ENCODE data around the gene CNIH3. TPM values are rescaled to one million over a fixed set of nuclear protein-coding genes. Genes with fewer than 3 reads are reported as not detected.

The CNIH3 gene
- total and polyA plus RNA-seq, 2 donors (not counting 1 experiment from before 2014, with no cell fraction given), result 3.7 to 28.1 TPM

- no peak overlapping the region for H3K9ac ChIP-seq (ENCODE audit: insufficient read depth, low read length)
- H3K4me1 ChIP-seq (ENCODE audit: control insufficient read depth, extremely low read depth, insufficient read depth, low read length), result no peaks in the 10 kb centered on the region
- DNase-seq (ENCODE audit: low read depth in 2 of 2), result no peak
- H3K4me3 ChIP-seq (replicated peaks in 1 of 4; ENCODE audit: control extremely low read depth in 1 of 4, insufficient read depth in 1 of 4, low read depth in 3 of 4, low read length in 4 of 4), result no peak overlapping the region
- H3K36me3 ChIP-seq (ENCODE audit: control insufficient read depth, insufficient read depth, low read length), result no peaks in the 10 kb centered on the region
- H3K9me3 ChIP-seq (ENCODE audit: control insufficient read depth, insufficient read depth, low read depth, low read length), result no peaks in the 10 kb centered on the region
- no peaks in the 10 kb centered on the region for H4K20me1 ChIP-seq (ENCODE audit: control insufficient read depth, extremely low read depth, insufficient read depth, low read length)
- H3K27me3 ChIP-seq (ENCODE audit: control insufficient read depth, insufficient read depth, low read length), result no peaks in the 10 kb centered on the region
- H3K27ac ChIP-seq (ENCODE audit: insufficient read depth, low read length), result no peak overlapping the region
- no peak overlapping the region for H2AFZ ChIP-seq (ENCODE audit: low read length)
- no peak overlapping the region for H3K4me2 ChIP-seq (ENCODE audit: extremely low read depth, insufficient read depth, low read length)
- TF ChIP-seq EZH2 (IDR thresholded peaks at IDR 0.05; ENCODE audit: low read length, missing control alignments) (no peak), CTCF (conservative IDR thresholded peaks at IDR 0.05 in 1 of 2, IDR thresholded peaks at IDR 0.05 in 1 of 2; ENCODE audit: low read depth in 1 of 2, low read length in 2 of 2) (no peak)
- H3K79me2 ChIP-seq (ENCODE audit: control insufficient read depth, insufficient read depth, low read length), result no peaks in the 10 kb centered on the region
These were observed 32.3 kb upstream of the CNIH3 start for GRCh38 chr1:224583774-224584173.

- no peak overlapping the region for H3K4me3 ChIP-seq (replicated peaks in 1 of 4; ENCODE audit: control extremely low read depth in 1 of 4, insufficient read depth in 1 of 4, low read depth in 3 of 4, low read length in 4 of 4)
- H3K9ac ChIP-seq (ENCODE audit: insufficient read depth, low read length), result no peak overlapping the region
- no peak overlapping the region for H3K4me2 ChIP-seq (ENCODE audit: extremely low read depth, insufficient read depth, low read length)
- H3K27ac ChIP-seq (ENCODE audit: insufficient read depth, low read length), result no peak overlapping the region
- H2AFZ ChIP-seq (ENCODE audit: low read length), result no peak overlapping the region
- no peaks in the 10 kb centered on the region for H3K4me1 ChIP-seq (ENCODE audit: control insufficient read depth, extremely low read depth, insufficient read depth, low read length)
- H4K20me1 ChIP-seq (ENCODE audit: control insufficient read depth, extremely low read depth, insufficient read depth, low read length), result no peaks in the 10 kb centered on the region
- TF ChIP-seq EZH2 (IDR thresholded peaks at IDR 0.05; ENCODE audit: low read length, missing control alignments) (no peak), CTCF (conservative IDR thresholded peaks at IDR 0.05 in 1 of 2, IDR thresholded peaks at IDR 0.05 in 1 of 2; ENCODE audit: low read depth in 1 of 2, low read length in 2 of 2) (no peak)
- no peaks in the 10 kb centered on the region for H3K79me2 ChIP-seq (ENCODE audit: control insufficient read depth, insufficient read depth, low read length)
- no peaks in the 10 kb centered on the region for H3K36me3 ChIP-seq (ENCODE audit: control insufficient read depth, insufficient read depth, low read length)
- no peaks in the 10 kb centered on the region for H3K27me3 ChIP-seq (ENCODE audit: control insufficient read depth, insufficient read depth, low read length)
- no peaks in the 10 kb centered on the region for H3K9me3 ChIP-seq (ENCODE audit: control insufficient read depth, insufficient read depth, low read depth, low read length)
- DNase-seq (ENCODE audit: low read depth in 2 of 2), result no peak
These were observed 31.1 kb upstream of the CNIH3 start for GRCh38 chr1:224585051-224585450.

DNA sequence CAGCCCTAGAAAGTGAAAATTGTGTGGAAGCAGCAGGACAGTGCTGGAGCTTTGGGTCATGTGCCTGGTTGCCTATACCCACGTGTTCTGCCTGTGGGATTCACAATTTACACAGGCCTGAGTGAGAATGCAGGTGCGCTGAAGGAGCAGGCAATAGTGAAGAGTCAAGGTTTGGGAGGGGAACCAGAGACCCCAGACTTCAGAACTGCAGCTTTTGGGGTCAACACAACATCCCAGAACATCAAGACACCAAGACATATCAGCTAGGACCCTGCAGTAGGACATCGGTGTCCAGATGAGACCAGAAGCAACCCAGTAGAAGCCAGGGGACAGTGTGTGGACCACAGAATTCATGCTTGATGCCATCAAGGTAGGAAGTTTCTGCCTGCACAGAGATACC lies 29.1 kb upstream of the CNIH3 start:
- Histone ChIP-seq H3K9me3 (ENCODE audit: control insufficient read depth, insufficient read depth, low read depth, low read length) (no peaks in the 10 kb centered on the region), H3K27me3 (ENCODE audit: control insufficient read depth, insufficient read depth, low read length) (no peaks in the 10 kb centered on the region), H3K4me3 (replicated peaks in 1 of 4; ENCODE audit: control extremely low read depth in 1 of 4, insufficient read depth in 1 of 4, low read depth in 3 of 4, low read length in 4 of 4) (no peak overlapping the region), H3K79me2 (ENCODE audit: control insufficient read depth, insufficient read depth, low read length) (no peaks in the 10 kb centered on the region), H2AFZ (ENCODE audit: low read length) (no peak overlapping the region), H3K9ac (ENCODE audit: insufficient read depth, low read length) (no peak overlapping the region), H3K4me1 (ENCODE audit: control insufficient read depth, extremely low read depth, insufficient read depth, low read length) (peaks cover under 1% of the 10 kb centered on the region), H3K27ac (ENCODE audit: insufficient read depth, low read length) (no peak overlapping the region), H3K36me3 (ENCODE audit: control insufficient read depth, insufficient read depth, low read length) (no peaks in the 10 kb centered on the region), H3K4me2 (ENCODE audit: extremely low read depth, insufficient read depth, low read length) (no peak overlapping the region), H4K20me1 (ENCODE audit: control insufficient read depth, extremely low read depth, insufficient read depth, low read length) (no peaks in the 10 kb centered on the region)
- TF ChIP-seq EZH2 (IDR thresholded peaks at IDR 0.05; ENCODE audit: low read length, missing control alignments) (no peak), CTCF (conservative IDR thresholded peaks at IDR 0.05 in 1 of 2, IDR thresholded peaks at IDR 0.05 in 1 of 2; ENCODE audit: low read depth in 1 of 2, low read length in 2 of 2) (no peak)
- no peak for DNase-seq (ENCODE audit: low read depth in 2 of 2)

Data from fibroblast of lung (primary cell).